ENCODE results near the gene NOTCH3. TPM values are rescaled to one million over a fixed set of nuclear protein-coding genes. Genes with fewer than 3 reads are reported as not detected.
A peak's percentile ranks its signal among the peaks of the same experiment; 100 is the strongest.

Gene NOTCH3
- total and polyA plus RNA-seq, 9 donors = 6.1 to 47.6 (median 17.9) TPM

GRCh38 chr19:15199661-15200552 is 888 bp downstream of the NOTCH3 start:
- peak in 2 of 5 donors; percentile 51 to 75 for DNase-seq
- Histone ChIP-seq H3K36me3 (no peaks in the 10 kb centered on the region), H3K27ac (peak overlapping the region; percentile 22 to 27), H3K4me1 (ENCODE audit: insufficient read depth) (no peaks in the 10 kb centered on the region), H3K27me3 (no peaks in the 10 kb centered on the region), H3K9me3 (no peaks in the 10 kb centered on the region), H3K4me3 (peak overlapping the region; percentile 27)
- TF ChIP-seq POLR2A (IDR thresholded peaks at IDR 0.05) (no peak), EP300 (IDR thresholded peaks at IDR 0.05) (no peak), CTCF (IDR thresholded peaks at IDR 0.05) (no peak)
- intact Hi-C loops (cut with DNase I) = loop anchor here in 1 of 4 donors (5.0 kb wide), 1 partner anchor 52 kb away; no protein-coding TSS in a partner anchor
- 4 to 6% (median 5%) methylated on average over 25 to 76 of the region's 82 CpGs for WGBS, 3 donors

GRCh38 chr19:15198951-15199660 is 1.7 kb downstream of the NOTCH3 start:
- H3K4me1 ChIP-seq (ENCODE audit: insufficient read depth) = no peaks in the 10 kb centered on the region
- peak overlapping the region in 1 of 2 donors; percentile 22 for H3K27ac ChIP-seq
- DNase-seq = no peak
- no peaks in the 10 kb centered on the region for H3K27me3 ChIP-seq
- intact Hi-C loops (cut with DNase I) = loop anchor here in 1 of 4 donors (5.0 kb wide), 1 partner anchor 53 kb away; no protein-coding TSS in a partner anchor
- WGBS, 3 donors = 70 to 76% (median 72%) methylated on average over 15 of the region's 15 CpGs
- H3K36me3 ChIP-seq = no peaks in the 10 kb centered on the region
- no peak overlapping the region for H3K4me3 ChIP-seq
- no peaks in the 10 kb centered on the region for H3K9me3 ChIP-seq
- TF ChIP-seq CTCF (IDR thresholded peaks at IDR 0.05) (no peak), EP300 (IDR thresholded peaks at IDR 0.05) (no peak)

- H3K27me3 ChIP-seq = no peaks in the 10 kb centered on the region
- H3K4me3 ChIP-seq = no peak overlapping the region
- no peak overlapping the region for H3K27ac ChIP-seq
- no peak for TF ChIP-seq CTCF (IDR thresholded peaks at IDR 0.05)
- no peak for TF ChIP-seq EP300 (IDR thresholded peaks at IDR 0.05)
- no peak for TF ChIP-seq POLR2A (IDR thresholded peaks at IDR 0.05)
- no peaks in the 10 kb centered on the region for H3K9me3 ChIP-seq
- WGBS, 3 donors = 51 to 55% (median 51%) methylated on average over 8 of the region's 8 CpGs
- no peak for DNase-seq
- H3K36me3 ChIP-seq = no peaks in the 10 kb centered on the region
- intact Hi-C loops (cut with DNase I) = loop anchor here in 1 of 4 donors (5.0 kb wide), 1 partner anchor 54 kb away; no protein-coding TSS in a partner anchor
- H3K4me1 ChIP-seq (ENCODE audit: insufficient read depth) = no peaks in the 10 kb centered on the region
Observed at GRCh38 chr19:15197942-15198341, 2.9 kb downstream of the NOTCH3 start.

- Histone ChIP-seq H3K27ac (no peak overlapping the region), H3K9me3 (no peaks in the 10 kb centered on the region), H3K27me3 (no peaks in the 10 kb centered on the region), H3K4me3 (no peak overlapping the region), H3K4me1 (ENCODE audit: insufficient read depth) (no peaks in the 10 kb centered on the region), H3K36me3 (no peaks in the 10 kb centered on the region)
- intact Hi-C loops (cut with DNase I) = loop anchor here in 1 of 4 donors (5.0 kb wide), 1 partner anchor 55 kb away; no protein-coding TSS in a partner anchor
- no peak for DNase-seq
- TF ChIP-seq CTCF (IDR thresholded peaks at IDR 0.05) = no peak
- no peak for TF ChIP-seq EP300 (IDR thresholded peaks at IDR 0.05)
- WGBS, 3 donors = 10 to 14% (median 14%) methylated on average over 13 to 14 of the region's 14 CpGs
Observed at GRCh38 chr19:15197275-15197941, 3.4 kb downstream of the NOTCH3 start.

All from ovary (tissue), 9 donors.